Measurements from ENCODE around the gene TUBGCP2. TPM values are rescaled to one million over a fixed set of nuclear protein-coding genes. Genes with fewer than 3 reads are reported as not detected.

The TUBGCP2 gene
- total RNA-seq, 1 donor from 2014 or later: 56.2 TPM

- Histone ChIP-seq H3K79me2 (ENCODE audit: insufficient read depth, low read length) (no peaks in the 10 kb centered on the region), H3K4me3 (ENCODE audit: insufficient read depth, low read depth, low read length) (no peak overlapping the region), H3K27ac (ENCODE audit: low read depth, low read length) (peak overlapping the region; percentile 50), H3K4me1 (ENCODE audit: insufficient read depth, low read length) (peaks cover 35% of the 10 kb centered on the region), H3K9ac (ENCODE audit: low read length) (peak overlapping the region; percentile 11), H3K36me3 (ENCODE audit: insufficient read depth, low read length) (no peaks in the 10 kb centered on the region), H3K4me2 (ENCODE audit: low read length) (peak overlapping the region; percentile 51), H3K27me3 (ENCODE audit: insufficient read depth, low read length) (peaks cover 2% of the 10 kb centered on the region), H3K9me3 (ENCODE audit: insufficient read depth, low read depth, low read length) (no peaks in the 10 kb centered on the region), H4K20me1 (ENCODE audit: insufficient read depth, low read length) (no peaks in the 10 kb centered on the region), H2AFZ (ENCODE audit: low read depth, low read length) (no peak overlapping the region)
- H3K27me3 Mint-ChIP-seq (ENCODE audit: low read depth, unreplicated experiment): peaks cover 22% of the 10 kb centered on the region
- TF ChIP-seq CTCF (IDR thresholded peaks at IDR 0.05; ENCODE audit: insufficient read depth, low read depth, low read length) (no peak), EZH2 (IDR thresholded peaks at IDR 0.05; ENCODE audit: insufficient read depth, low read length) (no peak)
- H3K27ac Mint-ChIP-seq (ENCODE audit: unreplicated experiment): peak overlapping the region; percentile 48
- H3K4me1 Mint-ChIP-seq (ENCODE audit: low read depth, unreplicated experiment): peaks cover 9% of the 10 kb centered on the region
- DNase-seq (ENCODE audit: low read depth) (no peak), FAIRE-seq (no peak)
- H3K36me3 Mint-ChIP-seq (ENCODE audit: low read depth, unreplicated experiment): no peaks in the 10 kb centered on the region
- H3K9me3 Mint-ChIP-seq (ENCODE audit: unreplicated experiment): no peaks in the 10 kb centered on the region
- peak overlapping the region; percentile 55 for H3K4me3 Mint-ChIP-seq (ENCODE audit: unreplicated experiment)
Measured at GRCh38 chr10:133259602-133259989, 49.1 kb downstream of the TUBGCP2 start.

GRCh38 chr10:133258818-133259601, 49.7 kb downstream of the TUBGCP2 start:
- Mint-ChIP-seq H3K27ac (ENCODE audit: unreplicated experiment) (peak overlapping the region; percentile 48), H3K4me1 (ENCODE audit: low read depth, unreplicated experiment) (peaks cover 9% of the 10 kb centered on the region), H3K9me3 (ENCODE audit: unreplicated experiment) (no peaks in the 10 kb centered on the region), H3K36me3 (ENCODE audit: low read depth, unreplicated experiment) (no peaks in the 10 kb centered on the region), H3K27me3 (ENCODE audit: low read depth, unreplicated experiment) (peaks cover 25% of the 10 kb centered on the region), H3K4me3 (ENCODE audit: unreplicated experiment) (peak overlapping the region; percentile 55)
- peak overlapping the region; percentile 64 for H3K27ac ChIP-seq (ENCODE audit: low read depth, low read length)
- no peaks in the 10 kb centered on the region for H3K79me2 ChIP-seq (ENCODE audit: insufficient read depth, low read length)
- DNase-seq (ENCODE audit: low read depth) (peak; percentile 99), FAIRE-seq (peak; percentile 99)
- H3K9ac ChIP-seq (ENCODE audit: low read length): peak overlapping the region; percentile 17
- peak overlapping the region; percentile 2 for H3K4me3 ChIP-seq (ENCODE audit: insufficient read depth, low read depth, low read length)
- peak overlapping the region; percentile 51 for H3K4me2 ChIP-seq (ENCODE audit: low read length)
- peaks cover 2% of the 10 kb centered on the region for H3K27me3 ChIP-seq (ENCODE audit: insufficient read depth, low read length)
- TF ChIP-seq CTCF (IDR thresholded peaks at IDR 0.05; ENCODE audit: insufficient read depth, low read depth, low read length) (no peak), EZH2 (IDR thresholded peaks at IDR 0.05; ENCODE audit: insufficient read depth, low read length) (no peak)
- H3K9me3 ChIP-seq (ENCODE audit: insufficient read depth, low read depth, low read length): no peaks in the 10 kb centered on the region
- peak overlapping the region; percentile 3 for H2AFZ ChIP-seq (ENCODE audit: low read depth, low read length)
- H4K20me1 ChIP-seq (ENCODE audit: insufficient read depth, low read length): no peaks in the 10 kb centered on the region
- peaks cover 35% of the 10 kb centered on the region for H3K4me1 ChIP-seq (ENCODE audit: insufficient read depth, low read length)
- H3K36me3 ChIP-seq (ENCODE audit: insufficient read depth, low read length): no peaks in the 10 kb centered on the region
